Glomerular endothelial cell (primary cell): ENCODE measurements around the gene KDELR3. TPM values are rescaled to one million over a fixed set of nuclear protein-coding genes. Genes with fewer than 3 reads are reported as not detected.

Experiments
- DNase-seq: peaks from one replicate; pipeline ENCODE4 v3.0.0-alpha.2; 2011; ENCODE audit warnings: low read depth, low spot score; ENCODE audit errors: extremely low read depth
- total RNA-seq: library from RNA; depleted of rRNA; stranded (reverse); fragments of >200 nt; gene quantifications from 2 replicates; pipeline ENCODE4 v1.2.3, GENCODE V29; 2015

KDELR3 gene
- total RNA-seq, 1 donor from 2014 or later = 61.1 TPM

GRCh38 chr22:38506118-38506962 is 38.4 kb downstream of the KDELR3 start, which contains the start of gene DDX17:
Gene DDX17, minus strand, starts transcription at chr22:38506311.
- DNase-seq = peak; percentile 92

GRCh38 chr22:38510416-38510970 is 42.6 kb downstream of the KDELR3 start:
- DNase-seq = no peak

DNA sequence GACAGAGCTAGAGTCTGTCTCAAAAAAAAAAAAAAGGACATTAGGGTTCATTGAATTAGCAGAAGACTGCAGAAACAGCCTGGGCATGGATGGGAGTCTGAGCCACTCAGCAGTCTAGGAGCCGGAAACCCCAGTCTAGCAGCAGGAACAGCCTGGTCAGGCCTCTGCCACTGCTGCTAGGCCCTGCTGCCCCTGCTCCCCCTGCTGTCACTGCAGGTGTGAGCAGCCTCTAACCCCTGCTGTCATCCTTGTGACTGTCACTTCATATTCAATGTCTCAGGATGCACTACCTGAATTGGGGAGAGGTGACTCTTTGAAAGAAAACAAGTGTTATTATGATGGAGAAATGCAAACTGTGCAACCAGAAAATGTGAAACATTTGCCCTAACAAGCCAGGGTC is 45.2 kb downstream of the KDELR3 start:
- DNase-seq = no peak

- no peak for DNase-seq
Observed at GRCh38 chr22:38518620-38519019, 50.7 kb downstream of the KDELR3 start.

GRCh38 chr22:38519453-38520250 is 51.8 kb downstream of the KDELR3 start:
- no peak for DNase-seq

DNA sequence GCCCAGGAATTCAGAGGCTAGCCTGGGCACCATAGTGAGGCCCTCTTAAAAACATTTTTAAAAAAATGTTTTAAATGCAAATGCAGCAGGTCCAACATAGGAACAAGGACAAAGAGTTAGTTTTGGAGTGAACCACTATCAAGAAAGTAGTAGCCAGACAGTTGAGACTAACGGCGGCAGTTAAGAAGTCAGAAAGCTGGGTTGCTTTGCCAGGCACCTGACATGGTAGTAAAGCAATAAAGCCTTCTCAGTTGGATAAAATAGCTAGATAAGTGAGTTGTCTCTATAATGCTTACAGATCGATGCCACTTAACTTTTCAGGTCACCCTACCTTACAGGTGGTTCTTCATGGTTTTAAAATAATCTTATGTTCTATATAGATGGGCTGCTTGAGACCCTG is 55.1 kb downstream of the KDELR3 start:
- DNase-seq = no peak

GRCh38 chr22:38523479-38523878 is 55.6 kb downstream of the KDELR3 start:
- DNase-seq = no peak

GRCh38 chr22:38524429-38524828 is 56.5 kb downstream of the KDELR3 start:
- no peak for DNase-seq

DNA sequence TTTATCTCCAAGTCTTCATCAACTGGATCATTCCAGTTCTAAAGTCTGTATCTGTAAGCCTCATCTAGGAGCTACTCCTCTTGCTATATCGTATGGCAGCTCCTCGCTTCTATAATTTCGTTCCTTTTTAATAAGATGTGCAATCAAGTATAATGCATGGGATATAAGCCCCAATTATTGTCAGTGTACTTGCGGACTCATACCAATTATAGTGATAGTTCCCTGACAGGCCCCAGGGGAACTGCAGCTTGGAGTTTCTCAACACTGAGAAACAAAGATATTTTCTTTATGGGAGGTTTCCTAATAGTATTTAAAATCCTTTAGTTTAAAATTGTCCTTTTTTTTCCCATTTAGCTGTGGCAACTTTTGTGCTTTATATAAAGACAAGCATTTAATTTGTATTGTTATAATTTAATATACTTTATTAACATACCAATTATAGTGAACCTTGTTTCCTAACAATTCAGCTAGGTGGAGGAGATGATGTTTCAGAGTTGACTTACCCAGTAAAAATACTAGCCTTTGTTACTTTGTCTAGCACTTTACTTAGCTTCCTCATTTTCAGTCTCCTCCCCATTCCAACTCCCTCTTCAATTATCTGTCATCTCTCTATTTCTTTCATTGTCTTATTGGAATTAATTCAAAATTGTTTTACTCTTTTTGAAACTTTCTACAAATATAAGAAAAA is 63.5 kb downstream of the KDELR3 start:
- DNase-seq = no peak

Other genes starting within 250 kb of the KDELR3 start
- gene TMEM184B, start 195.1 kb upstream of the KDELR3 start, total RNA-seq = 128 and 165 TPM in 2 replicates
- gene CSNK1E, start 150.7 kb upstream of the KDELR3 start, total RNA-seq = 142 and 187 TPM in 2 replicates
- gene KCNJ4, start 12.9 kb upstream of the KDELR3 start, total RNA-seq = not detected in 2 replicates
- gene DDX17, start 38.2 kb downstream of the KDELR3 start, total RNA-seq = 214 and 364 TPM in 2 replicates
- gene DMC1, start 102.1 kb downstream of the KDELR3 start, total RNA-seq = 1.3 TPM in 1 of 2 replicates, not detected in the other
- 1.9 and 3.3 TPM in 2 replicates for gene FAM227A, start 188.3 kb downstream of the KDELR3 start, total RNA-seq
- gene CBY1, start 188.5 kb downstream of the KDELR3 start, total RNA-seq = 23.7 and 28.0 TPM in 2 replicates
- 38.9 and 57.0 TPM in 2 replicates for gene TOMM22, start 213.9 kb downstream of the KDELR3 start, total RNA-seq
- 64.8 and 78.3 TPM in 2 replicates for gene JOSD1, start 232.8 kb downstream of the KDELR3 start, total RNA-seq
- 27.0 and 45.6 TPM in 2 replicates for gene GTPBP1, start 237.8 kb downstream of the KDELR3 start, total RNA-seq